Activated T-cell treated with anti-CD3 and anti-CD28 coated beads for 48 hours (primary cell): ENCODE measurements around the gene CATSPERD.
A peak's percentile ranks its signal among the peaks of the same experiment; 100 is the strongest.

Source experiments
- DNase-seq: peaks from one replicate; pipeline ENCODE4 v3.0.0-alpha.2; 2020; ENCODE audit warnings: low read depth

The CATSPERD gene

DNA sequence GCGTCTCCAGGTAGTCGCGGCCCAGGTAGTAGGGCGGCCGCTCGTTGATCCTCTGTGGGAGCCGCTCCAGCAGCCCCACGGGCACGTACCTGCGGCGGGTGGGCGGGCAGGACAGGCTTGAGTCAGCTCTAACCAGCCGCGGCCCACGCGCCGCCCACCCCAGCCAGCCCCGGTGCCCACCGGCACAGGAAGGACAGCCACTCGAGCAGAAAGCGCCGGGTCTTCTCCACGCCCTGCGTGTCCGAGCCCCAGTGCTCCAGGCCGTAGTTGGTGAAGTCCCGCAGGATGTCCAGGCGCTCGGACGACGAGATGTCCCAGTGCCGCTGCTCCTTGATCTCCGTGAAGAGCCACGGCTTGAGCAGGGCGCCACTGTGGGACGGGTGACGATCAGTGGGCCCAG lies 65.0 kb downstream of the CATSPERD start:
- no peak for DNase-seq

DNA sequence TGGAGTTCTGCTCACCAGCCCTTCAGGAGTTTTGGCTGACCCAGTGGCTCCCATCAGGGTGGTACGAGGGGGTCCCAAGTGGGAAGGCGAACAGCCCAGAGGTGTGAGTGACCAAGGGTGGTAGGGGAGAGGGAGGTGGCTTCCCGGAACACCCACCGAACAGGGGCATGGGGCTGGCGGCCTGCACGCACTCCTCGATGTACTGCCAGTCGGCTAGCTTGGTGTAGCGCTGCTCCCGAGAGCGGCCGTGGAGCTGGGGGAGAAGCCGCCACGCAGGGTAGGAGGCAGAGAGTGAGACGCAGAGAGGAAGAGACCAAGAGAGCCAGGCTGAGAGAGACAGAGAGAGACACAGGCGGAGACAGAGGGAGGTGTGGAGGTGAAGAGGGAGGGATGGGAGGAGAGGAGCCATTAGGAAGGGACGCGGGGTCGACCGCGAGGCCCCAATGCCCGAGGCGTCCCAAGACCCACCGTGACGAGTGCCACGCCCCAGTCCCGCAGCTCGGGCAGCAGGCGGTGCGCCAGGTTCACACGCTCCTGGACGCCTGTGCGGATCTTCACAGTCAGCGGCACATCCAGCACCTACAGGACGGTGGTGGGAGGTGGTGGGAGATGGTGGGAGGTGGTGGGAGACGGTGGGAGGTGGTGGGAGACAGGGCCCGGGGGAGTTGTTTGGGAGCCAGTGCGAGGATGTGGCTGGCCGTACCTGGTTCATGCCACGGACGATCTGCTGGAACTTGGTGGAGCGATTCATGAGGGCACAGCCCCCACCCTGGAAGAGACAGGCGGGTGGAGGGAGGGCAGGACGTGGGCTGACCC lies 66.4 kb downstream of the CATSPERD start:
- no peak for DNase-seq

DNA sequence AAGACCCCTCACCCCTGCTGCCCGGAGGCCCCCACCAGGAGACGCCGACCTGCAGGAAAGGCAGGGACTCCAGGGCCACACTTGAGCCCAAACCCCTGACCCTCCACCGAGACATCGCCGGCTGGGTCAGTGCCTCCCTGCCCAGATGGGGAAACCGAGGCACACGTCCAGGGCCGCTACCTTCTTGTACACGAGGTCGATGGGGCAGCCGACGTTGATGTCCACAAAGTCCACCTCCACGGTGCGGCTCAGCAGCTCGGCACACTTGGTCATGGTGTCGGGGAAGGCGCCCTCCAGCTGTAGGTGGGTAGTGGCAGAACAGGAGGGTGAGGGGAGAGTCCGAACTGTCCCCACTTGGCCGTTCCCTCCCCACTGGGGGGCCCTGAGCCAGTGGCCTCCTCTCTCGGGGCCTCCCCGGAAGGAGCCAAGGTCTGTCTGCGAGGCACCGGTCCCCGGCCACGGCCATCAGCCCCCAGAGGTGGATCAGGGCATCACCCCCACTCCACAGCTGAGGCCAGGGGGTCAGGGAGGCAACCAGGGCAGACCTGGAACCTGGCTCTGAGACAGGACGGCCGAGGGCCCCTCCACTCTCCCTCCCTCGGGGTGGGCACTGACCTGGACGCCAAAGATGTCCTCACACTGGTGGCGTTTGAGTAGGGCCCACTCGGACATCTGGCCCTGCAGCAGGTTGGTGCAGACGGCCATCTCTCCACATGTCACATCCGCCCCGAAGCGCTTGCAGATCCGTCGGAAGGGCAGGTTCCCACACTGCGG lies 67.2 kb downstream of the CATSPERD start:
- no peak for DNase-seq

DNA sequence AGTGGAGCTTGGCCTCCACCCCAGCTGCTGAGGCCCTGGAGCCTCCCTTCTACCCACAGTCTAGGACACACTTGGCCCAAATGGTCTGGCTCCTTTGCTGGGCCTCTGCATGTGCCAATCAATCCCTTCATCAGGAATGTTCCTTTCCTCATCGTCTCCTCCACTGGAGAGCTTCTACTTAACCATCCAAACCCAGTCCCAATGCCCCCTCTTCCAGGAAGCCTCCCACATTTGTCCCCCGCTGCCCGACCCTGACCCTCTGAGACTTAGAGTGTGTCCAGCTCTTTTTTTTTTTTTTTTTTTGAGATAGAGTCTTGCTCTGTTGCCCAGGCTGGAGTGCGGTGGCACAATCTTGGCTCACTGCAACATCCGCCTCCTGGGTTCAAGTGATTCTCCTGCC lies 68.0 kb downstream of the CATSPERD start:
- no peak for DNase-seq

DNA sequence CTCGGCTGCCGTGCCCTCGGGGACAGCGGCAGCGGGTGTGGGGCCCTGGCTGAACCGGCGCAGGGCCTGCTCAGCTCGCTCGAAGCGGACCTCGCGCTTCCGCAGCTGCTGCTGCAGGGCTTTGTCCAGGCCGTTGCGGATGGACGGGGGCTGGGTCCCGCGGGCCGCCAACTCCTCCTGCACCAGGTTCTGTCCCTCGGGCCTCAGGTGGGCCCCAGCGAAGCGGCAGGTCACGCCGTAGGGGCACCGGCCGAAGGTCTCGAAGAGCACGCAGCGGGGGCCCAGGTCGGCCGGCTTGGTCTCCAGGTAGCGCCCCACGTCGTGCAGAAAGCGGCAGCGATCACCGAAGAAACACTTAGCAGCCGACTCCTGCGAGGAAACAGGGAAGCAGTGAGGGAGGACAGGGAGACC lies 68.9 kb downstream of the CATSPERD start:
- no peak for DNase-seq

DNA sequence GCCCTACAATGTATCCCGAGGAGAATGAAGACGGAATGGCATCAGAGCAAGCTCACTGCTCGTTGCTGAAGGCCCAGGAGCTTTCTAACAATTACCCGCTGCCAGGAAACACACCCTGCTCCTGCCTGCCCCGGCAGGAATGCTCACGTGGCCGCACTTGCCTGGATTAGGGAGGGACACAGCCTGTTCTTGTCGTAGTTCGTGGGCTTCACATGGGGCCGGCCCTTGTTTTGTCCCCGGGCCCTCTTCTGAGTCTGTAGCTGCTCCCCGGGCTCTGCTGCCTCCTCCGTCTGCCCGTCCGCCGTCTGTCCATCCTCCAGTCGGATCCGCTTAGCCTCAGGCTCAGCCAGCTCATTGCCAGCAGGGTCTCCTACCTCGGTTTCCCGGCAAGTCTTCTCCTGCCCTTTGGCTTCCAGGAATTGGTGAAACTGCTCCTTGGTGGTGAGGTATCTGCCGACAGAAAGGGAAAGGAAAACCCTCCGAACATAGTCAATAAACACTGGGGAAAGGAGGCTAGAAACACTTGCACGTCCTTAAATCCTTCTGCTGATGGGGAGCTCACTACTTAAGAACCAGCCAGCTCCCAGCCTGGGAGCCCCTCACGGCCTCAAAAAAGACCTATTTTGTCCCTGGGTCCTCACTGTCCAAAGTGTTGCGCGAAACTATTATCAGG lies 69.6 kb downstream of the CATSPERD start:
- no peak for DNase-seq

DNA sequence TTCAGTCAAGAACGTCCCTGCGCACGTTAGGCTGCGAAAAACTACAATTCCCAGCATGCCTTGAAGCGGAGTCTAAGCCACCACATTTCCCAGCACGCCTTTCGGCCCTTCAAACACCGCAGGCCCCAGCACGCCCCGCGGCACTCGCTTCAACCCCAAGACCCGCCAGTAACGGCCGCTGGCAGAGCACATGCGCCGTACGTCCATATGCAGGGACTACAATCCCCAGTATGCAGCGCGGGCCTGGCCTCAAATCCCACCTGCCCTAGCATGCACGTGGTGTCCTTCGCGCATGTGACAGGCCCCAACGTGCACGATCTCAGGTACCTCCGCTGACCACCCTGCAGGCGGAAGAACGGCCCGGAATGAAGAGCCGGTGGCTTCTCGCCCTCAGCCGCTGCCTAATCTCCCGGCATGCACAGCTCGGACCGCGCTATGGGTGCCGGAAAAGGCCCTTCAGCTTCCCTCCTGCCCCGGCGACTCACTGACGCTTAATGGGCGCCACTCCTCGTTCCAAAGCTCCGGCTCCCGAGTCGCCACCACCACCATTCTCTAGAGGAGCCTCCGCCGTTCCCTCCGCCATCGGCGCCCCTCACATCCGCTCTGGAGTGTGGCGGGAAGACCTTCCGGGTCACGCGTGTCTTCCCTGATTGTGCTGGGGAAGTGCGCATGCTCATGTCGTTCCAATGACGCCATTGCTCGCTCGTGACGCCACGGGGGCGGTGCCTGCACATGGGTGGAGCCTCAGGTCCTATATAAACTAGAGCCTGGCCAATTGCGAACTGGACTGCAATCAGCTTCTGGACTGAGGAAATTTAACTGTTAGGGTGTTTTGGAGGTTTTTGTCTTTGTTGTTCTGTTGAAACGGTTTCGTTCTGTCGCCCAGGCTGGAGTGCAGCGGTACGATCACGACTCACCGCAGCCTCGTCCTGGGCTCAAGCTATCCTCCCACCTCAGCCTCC lies 70.4 kb downstream of the CATSPERD start, which contains the start of gene DUS3L:
Gene DUS3L (minus strand): TSS at position 605 of the 962 bp plus-strand sequence. CDS start 22 bp downstream, at position 583.
- DNase-seq = peak; percentile 92

DNA sequence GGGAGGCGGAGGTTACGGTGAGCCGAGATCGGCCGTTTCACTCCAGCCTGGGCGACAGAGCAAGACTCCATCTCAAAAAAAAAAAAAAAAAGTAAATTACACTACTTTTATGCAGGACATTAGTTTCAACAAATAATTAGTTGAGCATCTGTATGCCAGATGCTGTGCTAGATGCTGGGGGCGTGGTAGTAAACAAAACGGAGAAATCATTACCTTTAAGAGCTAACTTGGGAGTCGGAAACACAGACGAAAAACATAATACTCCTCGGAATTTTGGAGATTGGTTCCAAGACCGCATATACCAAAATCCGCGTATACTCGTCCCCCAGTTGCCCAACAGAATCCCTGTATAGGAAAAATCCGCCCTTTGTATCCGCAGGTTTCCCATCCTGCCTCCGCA lies 71.8 kb downstream of the CATSPERD start:
- no peak for DNase-seq

DNA sequence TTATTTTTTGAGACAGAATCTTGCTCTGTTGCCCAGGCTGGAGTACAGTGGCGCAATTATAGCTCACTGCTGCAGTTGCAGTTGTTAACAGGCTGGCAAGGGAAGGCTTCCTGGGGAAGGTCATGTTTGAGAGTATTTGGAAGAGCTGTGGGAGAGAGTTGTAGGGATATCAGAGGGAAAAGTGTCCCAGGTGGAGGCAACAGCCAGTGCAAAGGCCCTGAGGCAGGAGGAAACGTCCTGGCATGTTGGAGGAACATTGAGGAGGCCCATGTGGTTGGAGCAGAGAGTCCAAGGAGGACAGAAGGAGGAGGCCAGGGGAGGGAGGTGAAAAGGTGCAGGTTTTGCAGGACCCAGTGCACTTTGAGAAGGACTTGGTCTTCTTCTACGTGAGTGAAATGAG lies 72.8 kb downstream of the CATSPERD start:
- no peak for DNase-seq

DNA sequence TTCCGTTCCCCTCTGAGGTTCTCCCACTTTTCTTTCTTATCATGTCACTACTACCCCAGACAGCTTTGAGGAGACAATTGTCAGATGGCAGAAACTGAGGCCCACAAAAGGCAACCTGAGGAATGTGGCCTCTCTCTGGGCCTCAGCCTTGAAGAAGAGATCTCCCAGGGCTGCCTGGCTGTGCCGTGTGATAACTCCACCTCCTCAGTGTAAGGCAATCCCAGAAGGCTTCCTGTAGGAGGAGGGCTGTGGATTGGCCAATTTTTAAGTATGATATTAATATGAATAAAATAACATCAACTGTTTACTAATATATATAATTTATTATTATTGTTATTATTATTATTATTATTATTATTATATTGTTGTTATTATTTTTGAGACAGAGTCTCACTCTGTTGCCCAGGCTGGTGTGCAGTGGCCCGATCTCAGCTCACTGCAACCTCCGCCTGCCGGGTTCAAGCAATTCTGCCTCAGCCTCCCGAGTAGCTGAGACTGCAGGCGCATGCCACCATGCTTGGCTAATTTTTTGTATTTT lies 75.0 kb downstream of the CATSPERD start:
- DNase-seq = no peak

DNA sequence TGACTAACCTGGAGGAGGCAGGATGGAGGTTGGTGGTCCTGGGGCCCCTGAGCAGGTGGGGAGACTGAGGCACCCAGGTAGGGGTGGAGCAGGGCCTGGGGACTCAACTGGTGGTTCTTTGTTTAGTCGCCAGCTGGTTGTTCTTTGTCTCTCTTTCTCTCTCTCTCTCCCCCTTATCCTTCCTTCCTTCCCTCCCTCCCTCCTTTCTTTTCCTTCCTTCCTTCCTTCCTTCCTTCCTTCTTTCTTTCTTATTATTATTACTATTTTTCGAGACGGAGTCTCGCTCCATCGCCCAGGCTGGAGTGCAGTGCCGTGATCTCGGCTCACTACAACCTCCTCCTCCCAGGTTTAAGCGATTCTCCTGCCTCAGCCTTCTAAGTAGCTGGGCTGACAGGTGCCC lies 77.8 kb downstream of the CATSPERD start:
- no peak for DNase-seq

DNA sequence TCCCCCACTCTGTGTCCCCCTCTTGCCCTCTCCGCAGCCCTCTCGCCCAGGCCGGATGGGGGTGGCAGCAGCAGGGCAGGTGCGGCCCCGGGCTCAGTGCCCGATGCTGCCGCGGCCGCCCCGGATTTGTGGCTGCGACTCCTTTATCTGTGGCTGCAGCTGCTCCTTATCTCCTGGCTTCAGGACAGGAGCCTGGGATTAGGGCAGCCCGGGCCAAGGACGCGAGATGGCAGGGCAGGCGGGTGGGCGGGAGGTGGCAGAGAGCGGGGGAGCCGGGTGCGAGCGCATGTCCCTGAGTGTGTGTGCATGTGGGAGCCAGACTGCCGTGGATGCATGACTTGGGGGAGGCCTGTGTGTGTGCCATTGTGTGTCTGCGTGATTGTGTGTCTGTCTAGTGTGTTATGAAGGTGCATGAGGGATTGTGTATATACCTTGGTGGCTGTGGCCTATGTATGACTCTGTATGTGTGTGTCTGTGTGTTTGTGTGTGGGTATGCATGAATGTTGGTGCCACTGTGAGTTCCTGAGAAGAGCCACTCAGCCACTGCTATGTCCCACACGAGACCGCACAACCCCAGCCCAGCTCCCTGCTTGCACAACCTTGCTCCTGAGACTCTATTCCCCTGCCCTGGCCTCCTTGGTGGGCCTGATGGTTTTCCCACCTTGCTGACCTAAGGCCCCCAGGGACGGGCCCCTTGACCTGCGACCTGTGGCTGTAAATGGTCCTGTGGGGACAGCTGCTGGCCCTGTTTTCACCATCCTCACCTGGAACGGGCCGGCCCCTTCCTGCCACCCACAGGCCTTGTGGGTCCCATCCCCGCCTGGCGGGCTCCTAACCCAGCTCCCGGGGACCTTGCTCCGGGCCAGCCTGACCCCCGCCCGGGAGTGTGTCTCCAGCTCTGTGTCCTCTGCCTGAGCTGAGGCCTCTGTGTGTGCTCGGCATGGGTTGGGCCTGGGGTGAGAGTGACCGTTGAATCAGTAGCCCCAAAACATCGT lies 79.1 kb downstream of the CATSPERD start:
- DNase-seq = no peak

DNA sequence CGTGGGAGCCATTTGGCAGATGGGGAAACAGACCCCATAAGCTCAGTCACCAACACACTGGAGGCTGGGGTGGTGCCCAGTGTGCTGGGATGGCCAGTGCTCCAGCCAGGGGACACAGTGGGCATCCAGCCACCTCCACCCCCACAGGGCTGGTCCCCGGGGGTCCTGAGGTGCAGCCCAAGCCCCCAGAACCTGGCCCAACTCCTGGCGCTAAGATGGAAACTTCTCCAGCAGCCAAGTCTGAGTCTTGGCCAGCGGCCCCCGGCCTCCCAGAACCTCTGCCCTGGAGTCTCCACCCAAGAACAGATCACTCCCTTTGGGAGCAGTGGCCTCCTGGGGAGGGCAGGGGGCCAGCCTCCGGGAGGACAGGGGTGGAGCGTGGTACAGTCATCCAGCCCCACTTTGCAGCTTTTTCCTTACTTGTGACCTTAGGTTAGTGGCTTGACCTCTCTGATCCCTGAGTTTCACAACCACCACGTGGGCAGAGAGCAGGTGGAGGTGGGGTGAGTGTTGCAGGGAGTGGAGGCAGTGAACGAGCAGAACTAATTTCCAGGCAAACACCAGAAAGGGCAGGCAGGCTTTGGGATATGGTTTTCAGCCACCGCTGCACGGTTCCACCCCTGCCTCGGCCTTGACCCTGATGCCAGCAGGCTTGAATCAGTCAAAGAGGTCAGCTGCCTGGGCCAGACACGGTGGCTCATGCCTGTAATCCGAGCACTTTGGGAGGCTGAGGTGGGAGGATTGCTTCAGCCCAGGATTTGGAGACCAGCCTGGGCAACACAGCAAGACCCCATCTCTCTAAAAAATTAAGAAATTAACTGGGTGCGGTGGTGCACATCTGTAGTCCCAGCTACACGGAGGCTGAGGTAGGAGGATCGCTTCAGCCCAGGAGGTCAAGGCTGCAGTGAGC lies 80.2 kb downstream of the CATSPERD start:
- DNase-seq = no peak

DNA sequence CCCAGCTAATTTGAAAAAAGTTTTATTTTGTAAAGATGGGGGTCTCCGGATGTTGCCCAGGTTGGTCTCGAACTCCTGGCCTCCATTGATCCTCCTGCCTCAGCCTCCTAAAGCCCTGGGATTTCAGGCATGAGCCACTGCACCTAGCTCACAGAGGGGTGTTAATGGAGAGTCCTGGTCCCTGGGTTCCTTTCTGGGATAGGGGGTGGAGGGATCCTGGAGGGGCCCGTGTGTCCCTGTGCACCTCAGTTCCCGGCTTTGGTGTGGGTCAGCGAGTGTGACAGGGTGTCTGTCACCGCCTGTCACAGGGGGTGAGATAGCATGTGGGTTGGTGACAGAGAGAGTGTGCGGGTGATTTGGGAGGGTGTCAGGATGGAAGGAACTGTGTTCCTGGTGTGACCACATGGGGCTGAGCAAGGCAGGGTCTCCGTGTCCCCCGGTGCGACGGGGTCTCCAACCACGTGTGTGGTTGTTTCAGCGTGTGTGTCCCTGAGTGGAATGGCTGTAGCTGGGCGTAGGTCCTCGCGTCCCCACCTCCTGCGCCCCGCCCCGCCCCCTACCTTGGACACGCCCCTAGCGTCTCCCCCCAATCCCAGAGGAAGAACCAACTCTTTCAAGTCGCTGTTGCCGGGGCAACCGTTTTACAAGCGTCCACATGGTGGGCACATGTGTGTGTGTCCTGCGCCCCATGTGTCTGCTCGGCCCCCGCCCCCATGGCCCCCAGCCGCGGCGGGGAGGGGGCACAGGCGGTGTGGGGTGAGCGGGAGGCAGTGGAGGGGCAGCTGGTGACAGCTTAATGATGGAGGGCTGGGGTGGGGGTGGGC lies 81.6 kb downstream of the CATSPERD start:
- no peak for DNase-seq

DNA sequence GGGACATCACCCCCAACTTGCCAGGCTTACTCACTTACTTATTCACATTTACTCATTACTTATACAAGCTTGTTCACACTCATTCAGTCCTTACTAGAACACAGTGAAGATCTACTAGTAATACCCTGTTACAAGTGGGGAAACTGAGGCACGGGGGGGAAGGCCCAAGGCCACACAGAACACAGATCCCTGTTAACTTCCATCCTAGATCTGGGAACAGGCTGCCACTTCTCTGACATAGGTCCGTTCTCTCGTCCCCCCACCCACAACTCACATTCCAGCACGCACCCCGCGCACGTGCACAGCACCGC lies 83.0 kb downstream of the CATSPERD start:
- DNase-seq = no peak

DNA sequence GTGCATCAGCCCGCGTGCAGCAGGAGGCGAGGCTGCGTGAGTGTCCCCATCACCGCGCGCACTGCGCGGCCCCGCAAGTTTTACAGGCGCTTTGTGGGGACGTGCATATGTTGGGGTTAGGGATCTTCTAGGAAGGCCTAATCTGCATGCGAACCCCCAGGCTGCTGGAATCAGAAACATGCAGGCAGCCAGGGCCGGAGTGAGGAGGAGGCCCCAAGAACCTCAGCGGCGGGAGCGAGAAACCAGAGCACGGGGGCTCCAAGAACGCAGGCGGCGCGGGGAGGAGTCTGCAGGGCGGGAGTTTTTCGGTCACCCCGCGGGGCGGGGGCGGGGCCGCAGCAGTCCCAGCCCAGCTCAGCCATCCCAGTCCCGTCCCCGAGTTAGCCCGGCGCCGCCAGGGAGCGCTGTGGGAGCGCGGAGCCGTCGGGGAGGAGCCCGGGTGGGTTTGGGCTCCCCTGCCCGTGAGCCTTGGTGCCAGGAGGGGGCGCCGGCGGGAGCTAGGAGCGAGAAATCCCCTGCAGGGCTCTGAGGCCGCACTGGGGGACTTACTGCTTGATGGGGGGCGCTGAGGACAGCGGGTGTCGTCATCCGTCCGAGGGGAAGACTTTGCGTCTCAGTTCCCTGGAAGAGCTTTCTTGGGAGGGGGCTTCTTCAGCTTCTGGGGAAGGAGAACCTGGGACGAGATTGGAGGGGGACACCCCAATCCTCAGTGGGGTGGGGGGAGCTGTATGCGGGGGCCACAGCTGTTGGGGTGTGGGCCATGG lies 83.5 kb downstream of the CATSPERD start:
- DNase-seq = peak; percentile 98
